Sciatic nerve (tissue), 2 donors: ENCODE results near the gene AJM1. TPM values are rescaled to one million over a fixed set of nuclear protein-coding genes. Genes with fewer than 3 reads are reported as not detected.
"Not testable (repeated sequence)": the region's sequence is repeated elsewhere in the genome, so short reads cannot be mapped to it uniquely, and the experiment has no call there.

Source experiments
- ATAC-seq: fragments of 200-7000 bp; cut with Tn5 transposase; one replicate; pipeline ENCODE4 v1.9.1; 2020; ENCODE audit warnings: mild to moderate bottlenecking, moderate library complexity
- DNase-seq: peaks from one replicate; pipeline ENCODE4 v3.0.0-alpha.2; 2020; ENCODE audit warnings: low spot score
- intact Hi-C: fragments of 100-400 bp; cut with DNase I; formaldehyde crosslinking; loops from one replicate; pipeline ENCODE4 v1.14.2; 2022
- total RNA-seq: library from RNA; stranded (reverse); fragmentation: NEBNext Ultra II Directional; extraction: Animal tissue kit (Norgen Biotek cat#: 25700); gene quantifications from one replicate; pipeline ENCODE4 v1.2.1, GENCODE V29; 2021
- donor health status: DM: no; HTN: no; CAD: no.
- donor health status: DM: no; HTN: no; CAD: no.

The AJM1 gene
- 3.1 TPM for total RNA-seq

GRCh38 chr9:136842380-136842948 is at the start of gene AJM1:
Gene AJM1, plus strand, starts transcription at chr9:136842478. Its CDS starts 1,937 bp downstream, at chr9:136844415.
- intact Hi-C loops: loop anchor here (10.0 kb wide), 1 partner anchor 182 kb away; the partner anchor contains the start of gene ABCA2
- ATAC-seq (peak; percentile 84), DNase-seq (peak; percentile 84)

- intact Hi-C loops: no loop called here
- ATAC-seq (no peak), DNase-seq (no peak)
These were observed 49.0 kb upstream of the AJM1 start for GRCh38 chr9:136793086-136793946.

- intact Hi-C loops: no loop called here
- DNase-seq: no peak
- no peak for ATAC-seq
These were observed 47.8 kb upstream of the AJM1 start for GRCh38 chr9:136794281-136794999.

- ATAC-seq (no peak), DNase-seq (no peak)
- intact Hi-C loops: loop anchor here (5.0 kb wide), 1 partner anchor 237 kb away; the partner anchor contains the start of gene FUT7
These were observed 47.3 kb upstream of the AJM1 start for GRCh38 chr9:136795000-136795348.

GRCh38 chr9:136796238-136796774 is 46.0 kb upstream of the AJM1 start, which contains the start of gene CCDC183:
Gene CCDC183, plus strand, starts transcription at chr9:136796338. Its CDS starts 60 bp downstream, at chr9:136796398.
- no peak for DNase-seq
- no peak for ATAC-seq
- intact Hi-C loops: loop anchor here (5.0 kb wide), 1 partner anchor 236 kb away; the partner anchor contains the start of gene FUT7

GRCh38 chr9:136796775-136797347 is 45.4 kb upstream of the AJM1 start:
- not testable (repeated sequence) for ATAC-seq, DNase-seq
- intact Hi-C loops: loop anchor here (5.0 kb wide), 1 partner anchor 235 kb away; the partner anchor contains the start of gene FUT7

- DNase-seq (no peak), ATAC-seq (peak; percentile 3)
- intact Hi-C loops: loop anchor here (5.0 kb wide), 1 partner anchor 234 kb away; the partner anchor contains the start of gene FUT7
These were observed 43.6 kb upstream of the AJM1 start for GRCh38 chr9:136798708-136799078.

- no peak for ATAC-seq
- intact Hi-C loops: loop anchor here (5.0 kb wide), 1 partner anchor 233 kb away; the partner anchor contains the start of gene FUT7
- DNase-seq: no peak
These were observed 43.0 kb upstream of the AJM1 start for GRCh38 chr9:136799079-136799853.

- ATAC-seq (peak; percentile 63), DNase-seq (peak; percentile 80)
- intact Hi-C loops: loop anchor here (5.0 kb wide), 1 partner anchor 232 kb away; the partner anchor contains the start of gene FUT7
These were observed 42.2 kb upstream of the AJM1 start for GRCh38 chr9:136799854-136800657.

- intact Hi-C loops: no loop called here
- ATAC-seq: no peak
- DNase-seq: no peak
These were observed 40.0 kb upstream of the AJM1 start for GRCh38 chr9:136802321-136802720.

GRCh38 chr9:136803009-136803550 is 39.2 kb upstream of the AJM1 start:
- ATAC-seq, intact Hi-C loops, DNase-seq: not testable (repeated sequence)

GRCh38 chr9:136803551-136804508 is 38.4 kb upstream of the AJM1 start:
- DNase-seq (no peak), ATAC-seq (no peak)
- intact Hi-C loops: no loop called here

GRCh38 chr9:136804509-136805206 is 37.6 kb upstream of the AJM1 start:
- intact Hi-C loops: no loop called here
- DNase-seq (no peak), ATAC-seq (no peak)

- no peak for ATAC-seq
- intact Hi-C loops: no loop called here
- DNase-seq: no peak
These were observed 37.0 kb upstream of the AJM1 start for GRCh38 chr9:136805207-136805740.

GRCh38 chr9:136806067-136806466 is 36.2 kb upstream of the AJM1 start:
- DNase-seq (no peak), ATAC-seq (no peak)
- intact Hi-C loops: no loop called here
